Left ventricle myocardium inferior (tissue), 1 donor: Measurements from ENCODE around the gene COL18A1. TPM values are rescaled to one million over a fixed set of nuclear protein-coding genes. Genes with fewer than 3 reads are reported as not detected.
A peak's percentile ranks its signal among the peaks of the same experiment; 100 is the strongest.

Experiments
- DNase-seq: peaks from one replicate; pipeline ENCODE4 v3.0.0-alpha.2; 2020
- H3K27ac ChIP-seq: fragments of 200-600 bp; replicated peaks from 2 replicates; pipeline ENCODE4 v1.8.0; 2021
- H3K27me3 ChIP-seq: fragments of 200-600 bp; 2 replicates; pipeline ENCODE4 v1.8.0; 2021; ENCODE audit warnings: low read depth
- H3K36me3 ChIP-seq: fragments of 200-600 bp; 2 replicates; pipeline ENCODE4 v1.8.0; 2021
- H3K4me1 ChIP-seq: fragments of 200-600 bp; 2 replicates; pipeline ENCODE4 v1.8.0; 2021
- H3K4me3 ChIP-seq: fragments of 200-600 bp; 2 replicates; pipeline ENCODE4 v1.8.0; 2021; ENCODE audit warnings: mild to moderate bottlenecking, moderate library complexity
- H3K9me3 ChIP-seq: fragments of 200-600 bp; replicated peaks from 2 replicates; pipeline ENCODE4 v1.8.0; 2021
- CTCF ChIP-seq: fragments of 200-600 bp; IDR thresholded peaks from 2 replicates; pipeline ENCODE4 v1.8.0; 2021; ENCODE audit warnings: antibody characterized with exemption, mild to moderate bottlenecking, borderline replicate concordance
- intact Hi-C: fragments of 100-400 bp; cut with micrococcal nuclease; formaldehyde crosslinking; loops from one replicate; pipeline ENCODE4 v1.11.0; 2022
- total RNA-seq: library from RNA; stranded (reverse); fragmentation: NEBNext Ultra II Directional; extraction: Animal tissue kit (Norgen Biotek cat#: 25700); gene quantifications from one replicate; pipeline ENCODE4 v1.2.1, GENCODE V29; 2021
- donor health status: DM: no; HTN: yes; CAD: no; lungs with severe emphysema.

Gene COL18A1
- total RNA-seq, 1 donor from 2014 or later, result 66.5 TPM

- intact Hi-C loops, result no loop called here
- Histone ChIP-seq H3K9me3 (no peaks in the 10 kb centered on the region), H3K36me3 (no peaks in the 10 kb centered on the region), H3K4me3 (no peak overlapping the region), H3K4me1 (peaks cover 80% of the 10 kb centered on the region), H3K27ac (peak overlapping the region; percentile 89), H3K27me3 (no peaks in the 10 kb centered on the region)
- DNase-seq, result peak; percentile 15
- TF ChIP-seq CTCF, result no peak
Observed at GRCh38 chr21:45407629-45408247, 2.8 kb downstream of the COL18A1 start.

- DNase-seq, result peak; percentile 13
Observed at GRCh38 chr21:45408271-45408791, 3.4 kb downstream of the COL18A1 start.

GRCh38 chr21:45408801-45409261 lies 3.9 kb downstream of the COL18A1 start:
- Histone ChIP-seq H3K4me3 (no peak overlapping the region), H3K9me3 (no peaks in the 10 kb centered on the region), H3K27ac (peak overlapping the region; percentile 96), H3K4me1 (peaks cover 90% of the 10 kb centered on the region), H3K36me3 (no peaks in the 10 kb centered on the region), H3K27me3 (no peaks in the 10 kb centered on the region)
- intact Hi-C loops, result no loop called here
- peak; percentile 35 for DNase-seq
- TF ChIP-seq CTCF, result no peak

More at GRCh38 chr21:45408271-45408791, 3.4 kb downstream of the COL18A1 start:
- peaks cover 86% of the 10 kb centered on the region for H3K4me1 ChIP-seq
- no peak overlapping the region for H3K4me3 ChIP-seq
- intact Hi-C loops, result no loop called here
- H3K36me3 ChIP-seq, result no peaks in the 10 kb centered on the region
- peak overlapping the region; percentile 96 for H3K27ac ChIP-seq
- no peaks in the 10 kb centered on the region for H3K9me3 ChIP-seq
- no peaks in the 10 kb centered on the region for H3K27me3 ChIP-seq
- no peak for TF ChIP-seq CTCF

- peak overlapping the region; percentile 96 for H3K27ac ChIP-seq
- peak; percentile 67 for DNase-seq
- intact Hi-C loops, result no loop called here
- H3K9me3 ChIP-seq, result no peaks in the 10 kb centered on the region
- no peaks in the 10 kb centered on the region for H3K36me3 ChIP-seq
- H3K27me3 ChIP-seq, result no peaks in the 10 kb centered on the region
- peak overlapping the region; percentile 38 for H3K4me3 ChIP-seq
- peaks cover 90% of the 10 kb centered on the region for H3K4me1 ChIP-seq
- TF ChIP-seq CTCF, result no peak
Observed at GRCh38 chr21:45409466-45410150, 4.6 kb downstream of the COL18A1 start.

- intact Hi-C loops, result no loop called here
- peak; percentile 33 for DNase-seq
- Histone ChIP-seq H3K4me3 (peak overlapping the region; percentile 38), H3K4me1 (peaks cover 91% of the 10 kb centered on the region), H3K36me3 (no peaks in the 10 kb centered on the region), H3K9me3 (no peaks in the 10 kb centered on the region), H3K27ac (peak overlapping the region; percentile 96), H3K27me3 (no peaks in the 10 kb centered on the region)
- no peak for TF ChIP-seq CTCF
Observed at GRCh38 chr21:45410151-45410864, 5.3 kb downstream of the COL18A1 start.
